ENCODE data around the gene ZNF628. TPM values are rescaled to one million over a fixed set of nuclear protein-coding genes. Genes with fewer than 3 reads are reported as not detected.
"Not testable (repeated sequence)": the region's sequence is repeated elsewhere in the genome, so short reads cannot be mapped to it uniquely, and the experiment has no call there.

The ZNF628 gene
- total RNA-seq, 4 donors from 2014 or later = 2.1 to 12.0 (median 6.5) TPM

- intact Hi-C loops (cut with DNase I) = no loop called here
- TF ChIP-seq POLR2A (IDR thresholded peaks at IDR 0.05) (no peak), CTCF (IDR thresholded peaks at IDR 0.05) (no peak)
- H3K4me3 ChIP-seq (replicated peaks in 1 of 3) = no peak overlapping the region
- no peak for DNase-seq
- H3K4me1 ChIP-seq = no peaks in the 10 kb centered on the region
- H3K27ac ChIP-seq = no peak overlapping the region
- no peaks in the 10 kb centered on the region for H3K27me3 ChIP-seq
- no peaks in the 10 kb centered on the region for H3K36me3 ChIP-seq
- WGBS, 2 donors = 68 to 80% methylated on average over 11 of the region's 11 CpGs
- H3K9me3 ChIP-seq = no peaks in the 10 kb centered on the region
Measured at GRCh38 chr19:55495646-55496349, 19.4 kb downstream of the ZNF628 start.

DNA sequence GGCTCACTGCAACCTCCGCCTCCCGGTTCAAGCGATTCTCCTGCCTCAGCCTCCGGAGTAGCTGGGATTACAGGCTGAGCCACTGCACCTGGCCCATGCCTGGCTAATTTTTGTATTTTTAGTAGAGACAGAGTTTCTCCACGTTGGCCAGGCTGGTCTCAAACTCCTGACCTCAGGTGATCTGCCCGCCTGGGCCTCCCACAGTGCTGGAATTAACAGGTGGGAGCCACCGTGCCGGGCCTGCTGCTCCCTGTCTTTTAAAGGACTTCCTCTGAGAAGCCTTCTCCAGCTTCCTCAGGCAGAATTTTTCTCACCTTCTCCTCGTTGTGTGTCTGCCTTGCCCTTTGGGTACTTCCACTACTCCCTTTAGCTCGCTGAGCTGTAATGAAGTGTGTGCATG, 20.4 kb downstream of the ZNF628 start:
- H3K4me3 ChIP-seq (replicated peaks in 1 of 3); H3K4me1 ChIP-seq; H3K27ac ChIP-seq; DNase-seq; intact Hi-C loops (cut with DNase I); H3K36me3 ChIP-seq; H3K9me3 ChIP-seq; H3K27me3 ChIP-seq: not testable (repeated sequence)
- 71 to 78% methylated on average over 10 of the region's 10 CpGs for WGBS, 2 donors

GRCh38 chr19:55497763-55498162, 21.3 kb downstream of the ZNF628 start:
- no peaks in the 10 kb centered on the region for H3K36me3 ChIP-seq
- H3K9me3 ChIP-seq = no peaks in the 10 kb centered on the region
- no peak overlapping the region for H3K4me3 ChIP-seq (replicated peaks in 1 of 3)
- H3K27ac ChIP-seq = no peak overlapping the region
- intact Hi-C loops (cut with DNase I) = no loop called here
- DNase-seq = no peak
- 80 to 85% methylated on average over 7 to 12 of the region's 13 CpGs for WGBS, 2 donors
- no peaks in the 10 kb centered on the region for H3K27me3 ChIP-seq
- no peak for TF ChIP-seq POLR2A (IDR thresholded peaks at IDR 0.05)
- TF ChIP-seq CTCF (IDR thresholded peaks at IDR 0.05) = no peak
- H3K4me1 ChIP-seq = no peaks in the 10 kb centered on the region

DNA sequence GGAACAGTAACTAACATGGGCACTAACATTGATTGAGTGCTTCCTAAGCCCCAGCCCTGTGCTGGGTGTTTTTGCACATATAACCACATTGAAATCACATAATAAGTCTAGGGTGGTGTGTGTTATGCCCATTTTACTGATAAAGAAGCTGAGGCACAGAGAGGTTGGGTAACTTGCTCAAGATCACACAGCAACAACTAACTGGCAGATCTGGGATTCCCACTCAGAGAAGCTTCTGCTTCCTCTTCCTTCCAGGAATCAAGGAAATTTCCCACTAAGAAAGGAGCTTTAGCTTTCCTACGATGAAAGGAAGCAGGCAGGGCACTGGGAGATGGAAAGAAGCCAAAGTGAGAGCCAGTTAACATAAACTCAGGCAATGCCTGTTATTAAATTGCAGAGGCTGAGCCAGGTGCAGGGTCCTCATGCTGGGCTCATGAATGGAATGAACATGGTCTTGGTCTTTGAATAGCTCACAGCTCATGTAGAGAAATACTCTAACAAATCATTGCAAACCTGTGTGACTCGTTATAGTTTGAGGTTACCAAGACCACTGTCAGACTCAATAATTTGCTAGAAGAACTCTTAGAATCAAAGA, 21.9 kb downstream of the ZNF628 start:
- H3K36me3 ChIP-seq = no peaks in the 10 kb centered on the region
- WGBS, 2 donors = 37 to 64% methylated on average over 2 of the region's 2 CpGs
- DNase-seq = no peak
- no peaks in the 10 kb centered on the region for H3K4me1 ChIP-seq
- H3K4me3 ChIP-seq (replicated peaks in 1 of 3) = no peak overlapping the region
- no peaks in the 10 kb centered on the region for H3K27me3 ChIP-seq
- intact Hi-C loops (cut with DNase I) = no loop called here
- no peak overlapping the region for H3K27ac ChIP-seq
- TF ChIP-seq CTCF (IDR thresholded peaks at IDR 0.05) (no peak), POLR2A (IDR thresholded peaks at IDR 0.05) (no peak)
- no peaks in the 10 kb centered on the region for H3K9me3 ChIP-seq

- WGBS, 2 donors = 95 to 98% methylated on average over 17 to 25 of the region's 26 CpGs
- H3K27me3 ChIP-seq = no peaks in the 10 kb centered on the region
- no peak overlapping the region for H3K4me3 ChIP-seq (replicated peaks in 1 of 3)
- no peak for DNase-seq
- H3K9me3 ChIP-seq = no peaks in the 10 kb centered on the region
- H3K4me1 ChIP-seq = no peaks in the 10 kb centered on the region
- H3K27ac ChIP-seq = no peak overlapping the region
- intact Hi-C loops (cut with DNase I) = loop anchor here (10.0 kb wide), 1 partner anchor 196 kb away; no protein-coding TSS in a partner anchor
- no peaks in the 10 kb centered on the region for H3K36me3 ChIP-seq
- no peak for TF ChIP-seq POLR2A (IDR thresholded peaks at IDR 0.05)
- TF ChIP-seq CTCF (IDR thresholded peaks at IDR 0.05) = no peak
Measured at GRCh38 chr19:55500368-55500952, 24.0 kb downstream of the ZNF628 start.
